ENCODE results near the gene FOLR1.

- TF ChIP-seq CTCF (IDR thresholded peaks at IDR 0.05; ENCODE audit: low read depth, low read length, poor library complexity, severe bottlenecking) (no peak), EZH2phosphoT487 (IDR thresholded peaks at IDR 0.05; ENCODE audit: borderline replicate concordance, low read length) (no peak)
Observed at GRCh38 chr11:72179804-72180396, 12.0 kb upstream of the FOLR1 start.

Data from DOHH2 (cell line).